HG03565 (cell line): ENCODE measurements around the gene SHISAL1.

Experiments
- ATAC-seq: cut with Tn5 transposase; IDR thresholded peaks from one replicate; pipeline ENCODE4 v1.9.1; 2021; ENCODE audit warnings: mild to moderate bottlenecking, moderate library complexity; ENCODE audit not compliant: unreplicated experiment

SHISAL1 gene

DNA sequence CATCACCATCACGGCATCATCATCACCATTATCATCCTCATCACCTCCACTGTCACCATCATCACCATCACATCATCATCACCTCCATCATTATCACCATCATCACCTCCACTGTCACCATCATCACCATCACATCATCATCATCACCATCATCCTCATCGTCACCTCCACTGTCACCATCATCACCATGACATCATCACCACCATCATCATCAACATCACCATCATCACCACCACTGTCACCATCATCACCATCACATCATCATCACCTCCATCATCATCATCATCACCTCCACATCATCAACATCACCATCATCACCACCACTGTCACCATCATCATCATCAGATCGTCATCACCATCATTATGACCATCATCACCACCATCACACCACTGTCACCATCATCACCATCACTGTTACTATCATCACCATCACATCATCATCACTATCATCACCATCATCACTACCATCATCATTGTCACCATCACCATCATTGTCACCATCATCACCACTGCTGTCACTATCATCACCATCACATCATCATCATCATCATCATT lies 99.2 kb downstream of the SHISAL1 start:
- ATAC-seq, result no peak

GRCh38 chr22:44212936-44213335 lies 99.8 kb downstream of the SHISAL1 start:
- no peak for ATAC-seq

- no peak for ATAC-seq
Observed at GRCh38 chr22:44211946-44212930, 100.5 kb downstream of the SHISAL1 start.

GRCh38 chr22:44211256-44211945 lies 101.3 kb downstream of the SHISAL1 start:
- no peak for ATAC-seq

- no peak for ATAC-seq
Observed at GRCh38 chr22:44210722-44211121, 102.0 kb downstream of the SHISAL1 start.

DNA sequence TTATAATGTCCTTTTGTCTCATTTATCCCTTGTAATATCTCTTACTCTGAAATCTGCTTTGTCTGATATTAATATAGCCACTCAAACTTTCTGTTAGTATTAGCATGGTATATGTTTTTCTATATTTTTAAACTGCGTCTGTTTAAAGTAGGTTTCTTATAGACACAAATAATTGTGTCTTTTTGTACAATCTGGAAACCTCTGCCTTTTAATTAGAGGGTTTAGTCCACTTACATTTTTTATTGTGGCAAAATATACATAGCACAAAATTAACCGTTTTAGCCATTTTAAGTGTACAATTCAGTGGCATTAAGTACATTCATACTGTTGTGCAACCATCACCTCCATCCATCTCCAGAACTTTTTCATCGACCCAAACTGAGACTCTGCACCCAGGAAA lies 103.4 kb downstream of the SHISAL1 start:
- no peak for ATAC-seq

- ATAC-seq, result no peak
Observed at GRCh38 chr22:44207981-44208317, 104.8 kb downstream of the SHISAL1 start.

DNA sequence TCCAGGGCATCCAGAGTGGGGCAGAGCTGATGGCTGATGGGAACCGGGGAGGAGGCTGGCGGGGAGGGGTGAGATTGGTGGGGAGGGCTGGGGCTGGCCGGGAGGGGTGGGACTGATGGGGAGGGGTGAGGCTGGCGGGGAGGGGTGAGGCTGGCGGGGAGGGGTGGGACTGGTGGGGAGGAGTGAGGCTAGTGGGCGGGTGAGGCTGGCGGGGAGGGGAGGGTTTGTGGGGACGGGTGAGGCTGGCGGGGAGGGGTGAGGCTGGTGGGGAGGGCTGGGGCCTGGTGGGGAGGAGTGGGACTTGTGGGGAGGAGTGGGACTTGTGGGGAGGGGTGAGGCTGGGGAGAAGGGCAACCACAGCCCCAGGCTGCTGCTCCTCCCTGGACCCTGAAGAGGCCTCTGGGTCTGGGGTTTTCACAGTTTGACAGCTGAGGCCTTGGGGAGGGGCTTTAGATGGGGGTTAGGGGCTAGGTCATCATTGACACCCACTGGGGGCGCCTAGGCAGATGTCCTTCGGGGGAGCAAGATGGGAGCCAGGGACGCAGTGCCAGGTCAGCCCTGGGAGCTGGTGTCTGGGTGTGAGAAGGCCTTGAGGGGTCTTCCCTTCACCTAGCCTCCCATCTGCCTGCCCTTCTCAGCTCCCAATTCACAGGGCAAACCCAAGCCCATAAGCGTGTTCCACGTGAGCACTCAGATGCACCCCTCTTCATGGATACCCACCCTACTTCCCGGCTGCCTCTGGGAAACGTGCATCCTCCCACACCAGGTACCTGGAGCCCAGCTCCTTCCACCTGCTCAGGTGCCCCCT lies 105.4 kb downstream of the SHISAL1 start:
- no peak for ATAC-seq

- ATAC-seq, result no peak
Observed at GRCh38 chr22:44206696-44207095, 106.1 kb downstream of the SHISAL1 start.

DNA sequence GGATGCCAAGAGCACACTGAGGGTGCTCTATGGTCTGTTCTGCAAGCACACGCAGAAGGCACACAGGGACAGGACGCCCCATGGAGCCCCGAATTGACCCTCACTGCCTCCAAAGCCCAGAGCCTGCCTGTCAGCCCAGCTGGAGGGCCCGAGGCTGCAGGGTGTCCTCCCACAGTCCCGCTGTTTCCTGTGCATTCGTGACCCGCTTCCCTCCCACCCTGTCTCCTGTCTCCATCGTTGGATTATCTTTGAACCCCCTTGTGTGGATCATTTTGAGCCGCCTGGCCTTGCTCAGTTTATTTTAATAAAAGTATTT lies 106.5 kb downstream of the SHISAL1 start:
- no peak for ATAC-seq

- ATAC-seq, result no peak
Observed at GRCh38 chr22:44205516-44206329, 107.0 kb downstream of the SHISAL1 start.

DNA sequence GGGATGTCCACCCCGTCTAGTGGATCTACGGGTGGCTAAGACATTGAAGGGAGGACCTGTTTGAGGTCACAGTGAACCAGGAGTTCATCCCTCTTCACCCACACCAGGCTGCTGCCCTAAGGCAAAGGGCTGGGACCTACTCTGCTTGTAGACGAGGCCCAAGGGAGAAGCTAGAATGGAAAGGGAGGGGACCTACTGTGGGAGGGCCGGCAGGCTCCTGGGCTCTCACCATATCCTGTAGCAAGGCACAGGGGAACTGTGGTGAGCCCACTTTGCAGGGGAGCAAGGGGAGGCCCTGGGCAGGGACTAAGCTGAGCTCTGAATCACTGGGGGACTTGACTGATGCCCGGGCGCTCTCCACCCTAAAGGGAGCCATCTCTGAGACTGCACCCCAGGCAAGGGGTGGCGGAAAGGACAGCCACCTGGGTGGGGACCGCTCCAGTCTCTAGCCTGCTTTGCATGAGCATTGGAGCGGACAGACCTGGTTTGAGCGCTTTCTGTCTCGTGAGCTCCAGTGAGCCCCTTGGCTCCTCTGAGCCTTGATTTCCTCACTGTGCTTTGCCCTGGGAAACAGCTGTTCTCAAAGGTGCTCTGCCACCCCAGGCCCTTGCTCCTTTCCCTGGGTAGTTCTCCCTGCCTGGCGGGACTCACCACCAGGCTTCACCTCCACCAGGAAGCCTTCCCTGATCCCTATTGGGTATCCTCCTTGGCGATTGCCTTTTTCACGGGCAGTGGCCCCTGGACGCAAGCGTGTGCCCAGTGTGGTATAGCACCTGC lies 107.8 kb downstream of the SHISAL1 start:
- ATAC-seq, result no peak

- ATAC-seq, result no peak
Observed at GRCh38 chr22:44203203-44203602, 109.5 kb downstream of the SHISAL1 start.

DNA sequence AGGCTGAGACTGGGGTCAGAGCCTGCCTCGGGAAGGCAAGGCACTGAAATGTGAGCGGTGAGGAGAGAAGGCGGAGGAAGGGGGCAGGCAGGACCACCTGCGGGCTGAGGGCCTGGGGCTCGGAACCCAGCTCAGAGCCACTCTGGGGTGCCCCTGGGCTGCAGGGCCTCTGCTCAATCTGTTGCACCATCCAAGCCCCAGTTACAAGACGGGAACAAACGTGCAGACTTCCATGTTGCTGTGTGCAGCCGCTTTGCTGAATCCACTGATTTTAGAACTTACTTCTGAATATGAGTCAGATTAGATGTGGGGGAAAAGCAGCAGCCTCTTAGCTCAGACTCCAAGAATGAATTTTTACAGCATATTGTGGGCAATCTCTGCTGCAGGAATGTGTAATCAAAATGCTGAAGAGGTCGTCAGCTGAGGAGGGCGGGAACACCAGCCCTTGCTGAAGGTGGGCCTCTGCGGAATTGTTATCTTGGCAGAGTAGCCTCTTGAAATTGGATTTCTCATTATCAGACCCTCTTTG lies 110.4 kb downstream of the SHISAL1 start:
- ATAC-seq, result no peak

GRCh38 chr22:44201665-44202064 lies 111.1 kb downstream of the SHISAL1 start:
- ATAC-seq, result no peak

- ATAC-seq, result no peak
Observed at GRCh38 chr22:44200855-44201550, 111.7 kb downstream of the SHISAL1 start.

- ATAC-seq, result no peak
Observed at GRCh38 chr22:44200451-44200850, 112.3 kb downstream of the SHISAL1 start.

- ATAC-seq, result no peak
Observed at GRCh38 chr22:44199866-44200265, 112.9 kb downstream of the SHISAL1 start.

DNA sequence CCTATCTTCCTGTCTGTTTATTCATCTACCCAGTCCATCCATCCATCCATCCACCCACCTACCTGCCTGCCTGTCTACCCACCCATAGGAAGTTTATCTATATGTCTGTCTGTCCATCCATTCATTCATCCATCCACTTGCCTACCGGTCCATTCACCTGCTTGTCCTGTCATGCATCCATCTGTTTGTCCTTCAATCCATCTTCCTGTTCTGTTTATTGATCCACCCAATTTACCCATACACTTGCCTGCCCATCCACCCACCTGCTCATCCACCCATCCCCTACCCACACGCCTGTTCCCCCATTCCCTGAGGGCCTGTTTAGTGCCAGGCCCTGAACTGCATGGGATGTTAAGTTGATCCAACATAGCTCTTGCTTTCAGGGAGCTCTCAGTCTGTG lies 113.6 kb downstream of the SHISAL1 start:
- no peak for ATAC-seq
